ENCODE results near the gene MBD3L2.
A peak's percentile ranks its signal among the peaks of the same experiment; 100 is the strongest.

Gene MBD3L2

GRCh38 chr19:7078008-7078407 lies 28.9 kb downstream of the MBD3L2 start:
- H3K9ac ChIP-seq (ENCODE audit: low read length in 2 of 2): no peak overlapping the region
- no peak overlapping the region for H3K27ac ChIP-seq (ENCODE audit: low read length)
- peaks cover 83 to 90% of the 10 kb centered on the region in 2 donors for H3K36me3 ChIP-seq (ENCODE audit: control insufficient read depth in 2 of 2, insufficient read depth in 2 of 2, low read length in 2 of 2)
- H3K27me3 ChIP-seq (ENCODE audit: control insufficient read depth in 1 of 2, insufficient read depth in 2 of 2, low read length in 2 of 2): no peaks in the 10 kb centered on the region
- no peak overlapping the region for H3K4me3 ChIP-seq (ENCODE audit: low read length in 2 of 2)
- H3K9me3 ChIP-seq (ENCODE audit: control insufficient read depth in 2 of 2, low read length in 2 of 2): peaks cover 34 to 60% of the 10 kb centered on the region in 2 donors
- H3K4me1 ChIP-seq (ENCODE audit: control insufficient read depth, insufficient read depth, low read length): no peaks in the 10 kb centered on the region

DNA sequence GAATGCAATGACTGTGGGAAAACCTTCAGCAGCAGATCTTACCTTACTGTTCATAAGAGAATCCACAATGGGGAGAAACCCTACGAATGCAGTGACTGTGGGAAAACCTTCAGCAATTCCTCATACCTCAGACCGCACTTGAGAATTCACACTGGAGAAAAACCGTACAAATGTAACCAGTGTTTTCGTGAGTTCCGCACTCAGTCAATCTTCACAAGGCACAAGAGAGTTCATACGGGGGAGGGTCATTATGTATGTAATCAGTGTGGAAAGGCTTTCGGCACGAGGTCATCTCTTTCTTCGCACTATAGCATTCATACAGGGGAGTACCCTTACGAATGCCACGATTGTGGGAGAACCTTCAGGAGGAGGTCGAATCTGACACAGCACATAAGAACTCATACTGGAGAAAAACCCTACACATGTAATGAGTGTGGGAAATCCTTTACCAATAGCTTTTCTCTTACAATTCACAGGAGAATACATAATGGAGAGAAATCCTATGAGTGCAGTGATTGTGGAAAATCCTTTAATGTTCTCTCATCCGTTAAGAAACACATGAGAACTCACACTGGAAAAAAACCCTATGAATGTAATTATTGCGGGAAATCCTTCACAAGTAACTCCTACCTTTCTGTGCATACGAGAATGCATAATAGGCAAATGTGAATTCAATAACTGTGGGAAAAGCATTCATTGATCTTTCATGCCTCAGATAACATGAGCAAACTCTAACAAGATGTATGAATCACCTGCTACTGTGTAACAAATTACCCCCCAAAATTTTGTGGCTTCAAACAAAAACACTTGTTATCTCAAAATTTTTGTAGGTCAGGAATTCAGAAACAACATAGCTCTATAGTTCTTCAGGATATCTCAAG lies 34.2 kb downstream of the MBD3L2 start:
- Histone ChIP-seq H3K36me3 (ENCODE audit: control insufficient read depth in 2 of 2, insufficient read depth in 2 of 2, low read length in 2 of 2) (peaks cover 62 to 67% of the 10 kb centered on the region in 2 donors), H3K9ac (ENCODE audit: low read length in 2 of 2) (no peak overlapping the region), H3K27me3 (ENCODE audit: control insufficient read depth in 1 of 2, insufficient read depth in 2 of 2, low read length in 2 of 2) (no peaks in the 10 kb centered on the region), H3K27ac (ENCODE audit: low read length) (no peak overlapping the region), H3K9me3 (ENCODE audit: control insufficient read depth in 2 of 2, low read length in 2 of 2) (peaks cover 47 to 69% of the 10 kb centered on the region in 2 donors), H3K4me3 (ENCODE audit: low read length in 2 of 2) (peak overlapping the region in 1 of 2 donors; percentile 10), H3K4me1 (ENCODE audit: control insufficient read depth, insufficient read depth, low read length) (no peaks in the 10 kb centered on the region)

GRCh38 chr19:7088999-7089398 lies 39.9 kb downstream of the MBD3L2 start:
- H3K4me3 ChIP-seq (ENCODE audit: low read length in 2 of 2): no peak overlapping the region
- no peaks in the 10 kb centered on the region for H3K4me1 ChIP-seq (ENCODE audit: control insufficient read depth, insufficient read depth, low read length)
- H3K9ac ChIP-seq (ENCODE audit: low read length in 2 of 2): no peak overlapping the region
- H3K27ac ChIP-seq (ENCODE audit: low read length): no peak overlapping the region
- peaks cover 17 to 18% of the 10 kb centered on the region in 2 donors for H3K36me3 ChIP-seq (ENCODE audit: control insufficient read depth in 2 of 2, insufficient read depth in 2 of 2, low read length in 2 of 2)
- H3K9me3 ChIP-seq (ENCODE audit: control insufficient read depth in 2 of 2, low read length in 2 of 2): peaks cover 17 to 46% of the 10 kb centered on the region in 2 donors
- H3K27me3 ChIP-seq (ENCODE audit: control insufficient read depth in 1 of 2, insufficient read depth in 2 of 2, low read length in 2 of 2): no peaks in the 10 kb centered on the region

DNA sequence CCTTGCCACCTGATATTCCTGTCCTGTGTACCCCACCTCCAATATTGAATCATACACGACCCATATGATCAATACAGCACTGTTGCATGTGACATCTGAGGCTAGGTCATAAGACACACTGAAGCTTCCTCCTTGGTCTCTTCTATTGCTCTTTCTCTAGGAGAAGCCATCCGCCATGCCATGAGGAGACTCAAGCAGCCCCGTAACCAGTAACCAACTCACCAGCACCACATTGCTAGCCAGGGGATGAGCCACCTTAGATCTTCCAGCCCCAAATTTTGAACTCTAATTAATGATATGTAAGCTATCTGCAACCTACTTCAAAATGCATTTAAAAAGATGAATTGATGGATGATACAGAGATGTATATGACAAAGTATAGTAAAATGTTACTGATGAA lies 49.0 kb downstream of the MBD3L2 start:
- H3K36me3 ChIP-seq (ENCODE audit: control insufficient read depth in 2 of 2, insufficient read depth in 2 of 2, low read length in 2 of 2): no peaks in the 10 kb centered on the region
- peaks cover 0 to 5% of the 10 kb centered on the region in 2 donors for H3K9me3 ChIP-seq (ENCODE audit: control insufficient read depth in 2 of 2, low read length in 2 of 2)
- peaks cover 9% of the 10 kb centered on the region for H3K4me1 ChIP-seq (ENCODE audit: control insufficient read depth, insufficient read depth, low read length)
- no peak overlapping the region for H3K9ac ChIP-seq (ENCODE audit: low read length in 2 of 2)
- peak overlapping the region; percentile 92 for H3K27ac ChIP-seq (ENCODE audit: low read length)
- no peaks in the 10 kb centered on the region for H3K27me3 ChIP-seq (ENCODE audit: control insufficient read depth in 1 of 2, insufficient read depth in 2 of 2, low read length in 2 of 2)
- H3K4me3 ChIP-seq (ENCODE audit: low read length in 2 of 2): peak overlapping the region in 1 of 2 donors; percentile 89

- H3K4me3 ChIP-seq (ENCODE audit: low read length in 2 of 2): peak overlapping the region; percentile 68 to 89
- H3K9me3 ChIP-seq (ENCODE audit: control insufficient read depth in 2 of 2, low read length in 2 of 2): peaks cover 0 to 5% of the 10 kb centered on the region in 2 donors
- H3K27me3 ChIP-seq (ENCODE audit: control insufficient read depth in 1 of 2, insufficient read depth in 2 of 2, low read length in 2 of 2): no peaks in the 10 kb centered on the region
- no peaks in the 10 kb centered on the region for H3K36me3 ChIP-seq (ENCODE audit: control insufficient read depth in 2 of 2, insufficient read depth in 2 of 2, low read length in 2 of 2)
- H3K9ac ChIP-seq (ENCODE audit: low read length in 2 of 2): peak overlapping the region; percentile 68 to 94
- H3K4me1 ChIP-seq (ENCODE audit: control insufficient read depth, insufficient read depth, low read length): peaks cover 9% of the 10 kb centered on the region
- peak overlapping the region; percentile 92 for H3K27ac ChIP-seq (ENCODE audit: low read length)
Measured at GRCh38 chr19:7098701-7099596, 49.8 kb downstream of the MBD3L2 start.

DNA sequence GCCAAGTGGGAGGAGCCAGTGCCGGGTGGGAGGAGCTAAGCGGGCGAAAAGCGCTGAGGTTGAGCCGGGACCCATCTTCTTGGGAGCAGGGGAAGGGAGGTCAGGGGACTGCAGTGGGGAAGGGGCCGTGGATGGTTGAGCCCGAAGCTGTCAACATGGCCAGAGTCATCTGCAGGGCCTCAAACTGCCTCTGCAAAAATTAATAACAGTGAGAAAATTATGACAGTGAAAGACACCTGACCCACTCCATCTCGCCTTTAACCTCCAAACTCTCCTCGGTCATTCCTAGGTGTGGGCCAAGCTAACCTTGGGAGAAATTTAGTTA lies 50.4 kb downstream of the MBD3L2 start:
- peaks cover 9% of the 10 kb centered on the region for H3K4me1 ChIP-seq (ENCODE audit: control insufficient read depth, insufficient read depth, low read length)
- H3K36me3 ChIP-seq (ENCODE audit: control insufficient read depth in 2 of 2, insufficient read depth in 2 of 2, low read length in 2 of 2): no peaks in the 10 kb centered on the region
- peak overlapping the region; percentile 68 to 94 for H3K9ac ChIP-seq (ENCODE audit: low read length in 2 of 2)
- H3K27ac ChIP-seq (ENCODE audit: low read length): peak overlapping the region; percentile 92
- H3K27me3 ChIP-seq (ENCODE audit: control insufficient read depth in 1 of 2, insufficient read depth in 2 of 2, low read length in 2 of 2): peaks cover 0 to 1% of the 10 kb centered on the region in 2 donors
- H3K9me3 ChIP-seq (ENCODE audit: control insufficient read depth in 2 of 2, low read length in 2 of 2): peaks cover 0 to 5% of the 10 kb centered on the region in 2 donors
- peak overlapping the region; percentile 68 to 89 for H3K4me3 ChIP-seq (ENCODE audit: low read length in 2 of 2)

Measured in stomach smooth muscle (tissue), 2 donors.